ENCODE data around the gene TACR1.
"Not testable (repeated sequence)": the region's sequence is repeated elsewhere in the genome, so short reads cannot be mapped to it uniquely, and the experiment has no call there.

TACR1 gene

DNA sequence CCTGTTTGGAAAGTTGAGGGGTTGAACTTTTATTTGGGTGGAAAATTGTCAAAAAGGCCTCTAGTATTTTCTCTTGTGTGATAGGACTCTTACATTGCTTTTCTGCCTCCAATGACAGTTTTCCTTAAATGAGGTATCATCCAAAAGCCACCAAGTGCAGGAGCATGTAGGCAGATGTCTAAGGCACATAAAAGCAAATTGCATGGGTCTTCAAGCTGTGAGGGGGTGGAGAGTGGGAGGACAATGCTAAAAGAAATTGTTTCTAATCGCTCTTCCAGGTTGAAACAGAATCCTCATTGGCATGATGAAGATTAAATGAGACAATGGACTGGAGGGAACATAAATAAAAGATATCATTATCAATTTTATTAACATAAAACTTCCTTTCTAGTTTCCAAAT lies 6.8 kb downstream of the TACR1 start:
- no peak for DNase-seq

GRCh38 chr2:75190271-75190990 lies 8.9 kb downstream of the TACR1 start:
- no peak for DNase-seq

DNA sequence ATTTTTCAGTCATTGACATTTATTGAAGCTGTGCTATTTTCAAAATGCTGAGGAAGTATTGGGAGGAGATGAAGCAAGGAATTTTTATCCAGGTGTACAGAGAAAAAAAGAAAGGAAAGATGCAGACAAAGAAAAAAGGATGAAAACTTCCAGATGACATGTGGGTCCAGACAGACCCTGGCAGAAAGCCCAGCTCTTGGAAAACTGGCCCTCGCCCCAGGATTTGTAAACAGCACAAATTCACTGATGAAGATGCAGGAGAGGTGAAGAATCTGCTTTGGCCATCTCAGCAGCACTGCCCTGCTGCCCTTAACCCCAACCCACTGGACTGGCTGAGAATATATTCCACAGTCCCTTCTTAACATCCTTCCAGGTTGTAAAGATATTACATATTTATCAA lies 12.5 kb downstream of the TACR1 start:
- peak; percentile 5 for DNase-seq

DNA sequence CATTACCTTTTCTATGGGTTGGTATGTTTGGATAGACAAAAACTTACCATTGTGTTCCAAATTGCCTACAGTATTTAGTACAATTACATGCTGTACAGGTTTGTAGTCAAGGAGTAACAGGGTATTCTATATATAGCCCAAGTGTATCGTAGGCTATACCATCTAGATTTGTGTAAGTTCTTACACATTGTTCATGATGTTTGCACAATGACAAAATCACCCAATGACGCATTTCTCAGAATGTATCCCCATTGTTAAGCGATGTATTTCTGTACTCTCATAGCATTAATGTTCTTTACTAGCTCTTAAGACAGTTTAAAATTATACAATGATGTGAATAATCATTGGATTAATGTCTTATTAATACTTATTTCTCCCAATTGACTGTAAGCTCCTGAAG lies 16.7 kb downstream of the TACR1 start:
- DNase-seq, result no peak

DNA sequence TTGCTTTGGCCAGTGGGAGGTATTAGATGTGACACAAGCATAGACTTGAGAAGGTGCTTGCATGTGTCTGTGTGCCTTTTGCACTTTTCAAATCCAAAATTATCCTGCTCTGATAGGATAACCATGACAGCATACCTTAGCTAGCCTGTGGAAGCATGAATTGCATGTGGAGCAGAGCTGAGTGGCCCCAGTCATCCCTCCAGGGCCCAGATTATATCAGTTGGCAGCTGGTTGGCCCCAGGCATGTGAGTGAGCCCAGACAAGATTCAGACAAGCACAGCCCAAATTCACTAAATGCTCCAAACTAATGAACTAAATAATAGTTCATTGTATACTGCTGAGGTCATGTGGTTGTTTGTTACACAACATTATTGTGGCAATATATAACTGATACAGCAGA lies 18.8 kb downstream of the TACR1 start:
- DNase-seq, result no peak

DNA sequence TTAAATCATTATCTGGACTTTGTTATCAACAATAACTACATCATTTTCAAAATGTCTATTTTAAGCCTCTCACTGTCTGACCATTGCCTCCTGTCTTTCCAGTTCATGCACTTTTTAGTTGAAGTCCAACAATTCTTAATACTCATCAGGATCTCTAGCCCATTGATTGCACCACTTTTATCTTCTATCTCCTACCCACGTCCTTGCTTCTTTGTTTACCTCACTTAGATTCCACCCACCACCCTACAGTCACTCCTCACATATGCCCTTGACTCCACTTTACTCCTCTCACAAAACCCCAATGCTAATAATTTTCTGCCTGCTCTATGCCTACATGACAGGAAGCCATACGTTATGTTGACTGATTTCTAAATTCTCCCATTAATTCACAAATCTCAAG lies 21.9 kb downstream of the TACR1 start:
- no peak for DNase-seq

- DNase-seq, result no peak
Observed at GRCh38 chr2:75175456-75175855, 23.9 kb downstream of the TACR1 start.

- no peak for DNase-seq
Observed at GRCh38 chr2:75174981-75175380, 24.3 kb downstream of the TACR1 start.

DNA sequence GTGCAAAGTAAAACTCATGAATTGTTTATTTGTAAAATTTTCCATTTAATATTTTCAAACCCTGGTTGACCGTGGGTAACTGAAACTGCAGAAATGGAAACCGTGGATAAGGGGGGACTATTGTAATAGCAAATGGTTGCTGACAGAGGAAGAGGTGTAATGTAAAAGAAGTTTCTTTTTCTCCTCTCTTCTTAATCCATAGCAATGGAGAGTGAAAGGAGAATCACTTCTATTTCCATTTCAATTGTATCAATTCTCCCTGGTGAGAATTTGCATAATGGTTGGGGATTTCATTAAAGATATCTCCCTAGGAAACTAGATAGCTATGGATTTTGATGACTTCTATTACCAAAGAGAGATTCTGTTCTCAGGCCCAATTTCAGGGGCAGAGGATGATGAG lies 24.8 kb downstream of the TACR1 start:
- no peak for DNase-seq

DNA sequence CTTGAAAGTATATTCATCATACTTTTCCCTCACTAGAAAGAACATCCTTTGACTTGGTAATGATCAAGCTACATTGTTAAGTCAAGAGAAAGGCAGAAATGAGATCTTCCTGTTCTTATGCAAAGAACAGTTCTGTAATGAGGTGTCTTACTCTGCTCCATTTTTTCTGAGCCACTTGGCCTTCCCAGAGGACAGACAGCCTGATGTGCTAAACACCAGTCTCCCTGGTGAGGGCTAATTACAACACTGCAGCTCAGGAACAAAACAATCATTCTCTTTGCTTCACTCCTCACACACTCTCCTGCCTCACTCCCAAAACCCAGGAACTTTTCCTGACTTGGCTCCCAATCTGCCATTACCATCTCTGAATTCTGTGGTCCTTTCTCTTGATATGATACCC lies 25.6 kb downstream of the TACR1 start:
- no peak for DNase-seq

- DNase-seq, result not testable (repeated sequence)
Observed at GRCh38 chr2:75171423-75171822, 27.9 kb downstream of the TACR1 start.

- no peak for DNase-seq
Observed at GRCh38 chr2:75170889-75171288, 28.4 kb downstream of the TACR1 start.

DNA sequence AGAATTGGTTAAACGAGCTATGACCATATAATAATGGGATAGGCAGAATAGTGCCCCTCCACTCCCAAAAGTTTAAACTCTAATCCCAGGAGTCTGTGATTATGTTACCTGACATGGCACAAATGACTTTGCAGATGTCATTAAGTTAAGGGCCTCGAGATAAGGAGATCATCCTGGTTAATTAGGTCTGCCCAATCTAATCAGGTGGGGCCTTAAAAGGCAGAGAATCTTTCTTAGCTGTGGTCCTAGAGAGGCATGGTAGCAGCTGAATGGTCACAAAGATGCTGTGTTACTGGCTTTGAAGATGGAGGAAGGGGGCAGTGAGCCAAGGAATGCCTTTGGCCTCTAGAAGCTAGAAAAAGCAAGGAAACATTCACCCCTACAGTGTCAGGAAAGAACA lies 31.1 kb downstream of the TACR1 start:
- no peak for DNase-seq

GRCh38 chr2:75166491-75166890 lies 32.8 kb downstream of the TACR1 start:
- no peak for DNase-seq

DNA sequence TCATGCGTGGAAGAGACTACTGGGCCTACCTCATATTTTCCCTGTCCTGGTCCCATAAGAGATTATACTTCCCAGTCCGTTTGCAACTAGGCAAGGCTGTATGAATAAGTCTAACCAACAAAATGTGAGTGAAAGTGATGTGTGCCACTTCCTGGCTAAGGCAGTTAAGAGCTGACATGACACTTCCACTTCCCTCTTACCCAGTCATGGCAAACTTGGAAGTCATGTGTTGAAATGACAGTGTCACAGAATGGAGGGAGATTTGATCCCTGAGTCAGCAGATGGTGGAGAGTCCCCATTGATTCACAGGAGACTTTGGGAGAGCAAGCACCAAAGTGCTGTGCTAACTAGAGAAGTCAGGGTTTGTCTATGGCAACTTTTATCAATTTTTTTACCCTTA lies 36.4 kb downstream of the TACR1 start:
- no peak for DNase-seq

DNA sequence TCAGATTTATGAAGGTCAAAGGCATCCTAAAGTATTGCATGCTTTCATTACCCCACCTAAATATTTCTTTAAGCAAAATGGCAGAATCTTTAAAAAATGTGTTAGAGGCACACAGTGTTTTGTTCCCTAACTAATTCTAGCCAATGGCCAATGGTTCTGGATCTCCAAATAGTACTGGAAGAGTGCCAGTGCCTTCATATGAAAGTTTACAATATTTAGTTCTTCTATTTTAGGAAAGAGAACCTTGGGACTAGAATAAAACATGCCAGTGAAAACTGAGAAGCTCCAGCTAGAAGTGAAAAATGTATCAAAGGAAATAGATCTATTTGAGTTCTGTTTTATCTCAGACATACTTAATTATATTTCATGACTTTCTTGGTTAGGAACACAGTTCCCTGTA lies 37.1 kb downstream of the TACR1 start:
- DNase-seq, result no peak

DNA sequence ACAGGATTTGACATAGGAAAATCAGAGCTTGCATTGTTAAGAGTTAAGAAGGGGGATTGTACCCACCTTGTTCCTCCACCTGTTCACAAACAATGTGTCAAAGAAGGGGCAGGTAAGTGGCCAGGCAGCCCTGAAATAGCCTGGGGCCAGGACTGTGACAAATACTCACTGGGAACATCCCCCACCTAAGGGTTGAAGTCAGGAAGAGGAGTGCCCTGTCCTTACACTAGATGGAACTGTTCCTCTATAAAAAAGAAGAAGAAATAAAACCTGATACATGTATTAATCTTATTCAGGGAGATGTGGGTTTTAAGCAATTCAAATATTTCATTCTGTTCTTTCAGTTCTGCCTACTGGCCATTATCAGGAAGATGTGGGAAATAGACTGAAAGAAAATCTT lies 41.9 kb downstream of the TACR1 start:
- DNase-seq, result peak; percentile 11

DNA sequence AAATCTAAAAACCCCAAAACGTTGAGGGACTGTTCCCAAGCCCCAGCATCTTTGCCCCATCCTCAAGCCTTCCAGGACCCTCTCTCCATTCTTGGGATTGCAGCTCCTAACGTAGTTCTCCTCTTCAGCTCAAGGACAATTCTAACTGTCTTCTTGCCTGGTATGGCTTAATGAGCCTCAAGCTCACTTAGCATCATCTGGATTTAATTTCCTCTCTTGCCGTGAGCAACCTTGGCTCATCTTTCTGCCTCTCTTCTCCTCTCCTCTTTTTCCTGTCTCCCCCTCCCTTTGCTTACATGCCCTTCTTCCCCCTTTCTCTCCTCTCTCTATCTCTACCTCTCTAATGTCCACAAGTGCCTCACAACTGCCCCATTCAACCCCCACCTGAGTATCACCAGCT lies 44.2 kb downstream of the TACR1 start:
- DNase-seq, result no peak

GRCh38 chr2:75153221-75153620 lies 46.1 kb downstream of the TACR1 start:
- no peak for DNase-seq

- not testable (repeated sequence) for DNase-seq
Observed at GRCh38 chr2:75152243-75152642, 47.1 kb downstream of the TACR1 start.

GRCh38 chr2:75147884-75148283 lies 51.4 kb downstream of the TACR1 start:
- DNase-seq, result not testable (repeated sequence)

DNA sequence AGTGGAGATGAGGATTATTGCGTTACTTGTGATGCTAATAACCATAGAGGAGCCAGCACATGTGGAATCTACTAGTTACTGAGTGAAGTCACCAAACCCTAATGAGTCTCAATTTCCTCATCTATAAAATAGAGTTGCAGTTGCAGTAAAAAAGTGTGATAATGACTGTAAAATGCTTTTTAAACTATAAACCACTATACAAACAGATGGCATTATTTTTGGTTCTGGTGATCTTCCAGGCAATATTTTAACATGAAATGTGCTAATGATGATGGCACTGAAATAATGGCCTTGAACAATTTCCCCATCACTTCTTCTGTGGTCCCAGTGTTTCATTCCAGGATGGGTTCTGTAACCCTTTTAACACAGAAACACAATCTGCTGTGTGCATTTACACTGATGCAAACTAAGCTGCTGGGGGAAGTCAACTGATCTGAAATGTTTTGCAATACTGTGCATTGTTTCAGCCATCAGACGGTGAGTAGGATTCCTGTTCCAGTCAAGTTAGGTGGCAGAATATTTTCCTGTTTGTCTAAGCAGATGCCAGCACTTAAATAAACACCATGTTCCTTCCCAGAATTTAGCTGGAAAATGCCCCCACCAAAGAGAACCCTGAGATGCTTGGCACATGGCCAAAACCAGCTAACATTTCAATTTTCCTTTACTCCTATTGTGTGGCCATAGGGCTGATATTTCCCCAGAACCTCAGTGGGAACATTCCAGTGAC lies 52.6 kb downstream of the TACR1 start:
- no peak for DNase-seq

DNA sequence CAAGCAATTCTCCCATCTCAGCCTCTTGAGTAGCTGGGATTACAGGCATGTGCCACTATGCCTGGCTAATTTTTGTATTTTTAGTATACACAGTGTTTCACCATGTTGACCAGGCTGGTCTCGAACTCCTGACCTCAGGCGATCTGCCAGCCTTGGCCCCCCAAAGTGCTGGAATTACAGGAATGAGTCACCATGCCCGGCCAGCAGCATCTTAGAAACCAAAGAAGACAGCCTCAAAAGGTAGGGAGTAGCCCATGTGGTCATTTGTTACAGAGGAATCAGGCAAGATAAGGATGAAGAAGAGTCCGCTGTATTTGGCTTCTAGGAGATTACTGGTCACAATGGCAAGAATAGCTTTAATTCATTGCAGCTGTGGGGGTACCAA lies 53.1 kb downstream of the TACR1 start:
- DNase-seq, result not testable (repeated sequence)

DNA sequence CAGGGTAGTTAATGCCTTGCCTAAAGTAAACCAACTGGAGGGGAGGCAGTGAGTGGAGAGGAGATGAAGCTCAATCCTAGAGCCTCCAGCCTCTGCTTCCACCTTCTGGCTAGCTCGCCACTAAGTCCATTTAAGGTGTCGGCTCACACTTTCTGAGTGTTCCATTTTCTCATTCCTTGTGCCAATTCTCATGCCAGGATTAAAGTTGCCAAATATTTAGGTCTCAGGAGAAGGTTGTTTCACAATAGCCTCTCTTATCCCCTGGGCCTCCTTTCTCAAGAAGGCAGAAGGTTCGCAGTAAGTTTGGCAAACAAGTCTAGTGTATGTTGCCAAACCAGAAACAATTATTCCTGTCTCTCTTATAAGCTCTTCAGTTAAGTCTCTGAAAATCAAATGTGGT lies 57.2 kb downstream of the TACR1 start:
- no peak for DNase-seq

- no peak for DNase-seq
Observed at GRCh38 chr2:75140288-75140687, 59.0 kb downstream of the TACR1 start.
